Naive thymus-derived CD4-positive, alpha-beta T cell (primary cell): ENCODE data around the gene KDM8. TPM values are rescaled to one million over a fixed set of nuclear protein-coding genes. Genes with fewer than 3 reads are reported as not detected.

Experiments used
- ATAC-seq: fragments of 150-1000 bp; cut with Tn5 transposase; 2 replicates; pipeline ENCODE4 v1.10.0; 2021; ENCODE audit warnings: mild to moderate bottlenecking, moderate library complexity
- CTCF ChIA-PET: fragments of 350-600 bp; sonication (Branson Sonifier 250); formaldehyde crosslinking; loops from one replicate; lab custom pipeline; 2021; ENCODE audit warnings: antibody characterized with exemption; lab: Charles Lee
- POLR2A ChIA-PET: fragments of 350-600 bp; sonication (Branson Sonifier 250); formaldehyde crosslinking; loops from one replicate; lab custom pipeline; 2021; ENCODE audit warnings: antibody characterized with exemption, inconsistent platforms; lab: Charles Lee
- DNase-seq, 9 donors: peaks; one replicate each; pipeline versions ENCODE4 v3.0.0 to v3.0.0-alpha.2; 2020 to 2022; ENCODE audit warnings: mixed read lengths in 1 of 9
- H3K27ac ChIP-seq: one replicate; pipeline ENCODE4 v1.7.0; 2013; ENCODE audit warnings: mild to moderate bottlenecking, low read depth, low read length, moderate library complexity
- H3K27me3 ChIP-seq, 2 donors: one replicate each; pipeline ENCODE4 v1.7.0; 2013; ENCODE audit warnings: low read length in 2 of 2, mild to moderate bottlenecking in 2 of 2, moderate library complexity in 2 of 2; ENCODE audit not compliant: control insufficient read depth in 2 of 2, insufficient read depth in 2 of 2
- H3K36me3 ChIP-seq, 3 experiments: 1 replicate in 2 of 3; 2 replicates in 1 of 3; pipeline ENCODE4 v1.7.0; 2013; ENCODE audit warnings: low read length in 3 of 3, mild to moderate bottlenecking in 3 of 3, moderate library complexity in 1 of 3; ENCODE audit not compliant: insufficient read depth in 3 of 3, control insufficient read depth in 2 of 3
- H3K4me1 ChIP-seq, 2 donors: one replicate each; pipeline ENCODE4 v1.7.0; 2013; ENCODE audit warnings: low read length in 2 of 2, mild to moderate bottlenecking in 2 of 2, moderate library complexity in 1 of 2; ENCODE audit not compliant: control insufficient read depth in 2 of 2, insufficient read depth in 2 of 2
- H3K4me3 ChIP-seq: 2 replicates; pipeline ENCODE4 v1.7.0; 2013; ENCODE audit warnings: mild to moderate bottlenecking, low read length
- H3K9me3 ChIP-seq, 3 experiments: 1 replicate in 2 of 3; 2 replicates in 1 of 3; pipeline ENCODE4 v1.7.0; 2013; ENCODE audit warnings: low read length in 3 of 3; ENCODE audit not compliant: control insufficient read depth in 2 of 3
- H3K27ac Mint-ChIP-seq, 9 donors: one replicate each; pipeline ENCODE4 v1.8.0; 2020 to 2022; ENCODE audit warnings: mixed read lengths in 9 of 9, mild to moderate bottlenecking in 8 of 9, moderate library complexity in 5 of 9, inconsistent platforms in 2 of 9
- H3K27me3 Mint-ChIP-seq, 5 donors: one replicate each; pipeline ENCODE4 v1.8.0; 2021 to 2022; ENCODE audit warnings: mixed read lengths in 5 of 5, mild to moderate bottlenecking in 1 of 5
- H3K36me3 Mint-ChIP-seq, 5 donors: one replicate each; pipeline ENCODE4 v1.8.0; 2020 to 2022; ENCODE audit warnings: mixed read lengths in 5 of 5, mild to moderate bottlenecking in 3 of 5, inconsistent platforms in 1 of 5
- H3K4me1 Mint-ChIP-seq, 7 donors: one replicate each; pipeline ENCODE4 v1.8.0; 2020 to 2022; ENCODE audit warnings: mixed read lengths in 7 of 7, mild to moderate bottlenecking in 3 of 7, inconsistent platforms in 1 of 7
- H3K4me3 Mint-ChIP-seq, 10 donors: one replicate each; pipeline ENCODE4 v1.8.0; 2020 to 2022; ENCODE audit warnings: mild to moderate bottlenecking in 10 of 10, mixed read lengths in 10 of 10, moderate library complexity in 6 of 10, inconsistent platforms in 2 of 10
- H3K9me3 Mint-ChIP-seq, 11 donors: one replicate each; pipeline ENCODE4 v1.8.0; 2020 to 2022; ENCODE audit warnings: mixed read lengths in 11 of 11, mild to moderate bottlenecking in 4 of 11, inconsistent platforms in 1 of 11, moderate library complexity in 1 of 11
- intact Hi-C, 2 donors: fragments of 100-400 bp; cut with micrococcal nuclease; formaldehyde crosslinking; loops; one replicate each; pipeline ENCODE4 v1.15.1; 2023
- polyA plus RNA-seq, 2 donors: library from polyadenylated mRNA; unstranded; fragments of 300-500 nt; fragmentation: Illumina TruSeq; gene quantifications; one replicate each; pipeline ENCODE4 v1.2.3, GENCODE V29; 2021
- total RNA-seq, 6 experiments: library from RNA in 5 of 6; stranded (reverse) in 5 of 6; gene quantifications; 1 replicate in 5 of 6; 2 replicates in 1 of 6; pipeline ENCODE4 v1.2.3 and lab custom pipeline; 2021 to 2026

The KDM8 gene
- total and polyA plus RNA-seq, 7 experiments from 2014 or later, result 10.0 to 34.4 (median 18.5) TPM

- ATAC-seq (peak; percentile 52), DNase-seq (peak in 8 of 9 donors; percentile 53 to 89 (median 65))
- H3K4me1 Mint-ChIP-seq, result peaks cover 61 to 91% (median 85%) of the 10 kb centered on the region in 7 donors
- no peaks in the 10 kb centered on the region for H3K36me3 ChIP-seq
- CTCF ChIA-PET, result interaction anchor here (0.8 to 9.5 kb wide), 7 partner anchors 30 to 137 kb away, joined by 3 to 107 read pairs (median 6); no protein-coding TSS in a partner anchor
- H3K36me3 Mint-ChIP-seq, result peaks cover 0 to 22% (median 0%) of the 10 kb centered on the region in 5 donors
- peak overlapping the region; percentile 97 for H3K27ac ChIP-seq
- peak overlapping the region; percentile 94 to 100 (median 99) for H3K27ac Mint-ChIP-seq
- no peaks in the 10 kb centered on the region for H3K9me3 ChIP-seq
- no peaks in the 10 kb centered on the region for H3K27me3 Mint-ChIP-seq
- intact Hi-C loops, result loop anchor here (1.0 to 5.0 kb wide), 3 partner anchors 9 to 1610 kb away; partner anchors contain the start of gene TUFM (in 1 of the 2)
- H3K27me3 ChIP-seq, result no peaks in the 10 kb centered on the region
- H3K4me3 ChIP-seq, result no peak overlapping the region
- peaks cover 0 to 1% (median 0%) of the 10 kb centered on the region in 11 donors for H3K9me3 Mint-ChIP-seq
- POLR2A ChIA-PET, result interaction anchor here (0.7 to 16.3 kb wide), 20 partner anchors 10 to 227 kb away, joined by 3 to 196 read pairs (median 4); partner anchors contain the start of genes KDM8 and NSMCE1
- peak overlapping the region; percentile 54 to 91 (median 80) for H3K4me3 Mint-ChIP-seq
- H3K4me1 ChIP-seq, result peaks cover 62 to 63% of the 10 kb centered on the region in 2 donors
Observed at GRCh38 chr16:27237219-27238015, 34.1 kb downstream of the KDM8 start.

GRCh38 chr16:27238016-27238587, 34.8 kb downstream of the KDM8 start:
- peaks cover 61 to 91% (median 85%) of the 10 kb centered on the region in 7 donors for H3K4me1 Mint-ChIP-seq
- peaks cover 0 to 18% (median 0%) of the 10 kb centered on the region in 5 donors for H3K36me3 Mint-ChIP-seq
- no peaks in the 10 kb centered on the region for H3K27me3 Mint-ChIP-seq
- intact Hi-C loops, result loop anchor here in 1 of 2 donors (5.0 kb wide), 1 partner anchor 1609 kb away; the partner anchor contains the start of gene TUFM
- H3K4me3 Mint-ChIP-seq, result peak overlapping the region; percentile 54 to 91 (median 80)
- Histone ChIP-seq H3K4me3 (no peak overlapping the region), H3K36me3 (no peaks in the 10 kb centered on the region), H3K27ac (peak overlapping the region; percentile 97), H3K27me3 (no peaks in the 10 kb centered on the region), H3K4me1 (peaks cover 56 to 63% of the 10 kb centered on the region in 2 donors), H3K9me3 (no peaks in the 10 kb centered on the region)
- peaks cover 0 to 1% (median 0%) of the 10 kb centered on the region in 11 donors for H3K9me3 Mint-ChIP-seq
- ChIA-PET POLR2A (interaction anchor here (0.7 to 16.3 kb wide), 13 partner anchors 15 to 226 kb away, joined by 3 to 196 read pairs (median 5); partner anchors contain the start of genes KDM8 and NSMCE1), CTCF (interaction anchor here (7.3 to 9.5 kb wide), 2 partner anchors 81 to 129 kb away, joined by 59 to 107 read pairs; no protein-coding TSS in a partner anchor)
- peak overlapping the region; percentile 94 to 100 (median 99) for H3K27ac Mint-ChIP-seq
- ATAC-seq, result no peak
- DNase-seq, result peak in 2 of 9 donors; percentile 30 to 50

GRCh38 chr16:27238591-27238990, 35.3 kb downstream of the KDM8 start:
- CTCF ChIA-PET, result interaction anchor here (7.3 to 9.5 kb wide), 2 partner anchors 80 to 128 kb away, joined by 59 to 107 read pairs; no protein-coding TSS in a partner anchor
- peaks cover 0 to 20% (median 0%) of the 10 kb centered on the region in 5 donors for H3K36me3 Mint-ChIP-seq
- DNase-seq, result no peak

GRCh38 chr16:27239026-27239425, 35.7 kb downstream of the KDM8 start:
- Mint-ChIP-seq H3K27me3 (no peaks in the 10 kb centered on the region), H3K9me3 (peaks cover 0 to 1% (median 0%) of the 10 kb centered on the region in 11 donors), H3K4me1 (peaks cover 67 to 91% (median 85%) of the 10 kb centered on the region in 7 donors), H3K27ac (peak overlapping the region; percentile 94 to 100 (median 99)), H3K4me3 (peak overlapping the region in 5 of 10 donors; percentile 7 to 69 (median 37)), H3K36me3 (peaks cover 0 to 20% (median 0%) of the 10 kb centered on the region in 5 donors)
- H3K27me3 ChIP-seq, result no peaks in the 10 kb centered on the region
- peak overlapping the region; percentile 97 for H3K27ac ChIP-seq
- no peak for ATAC-seq
- ChIA-PET CTCF (interaction anchor here (1.0 to 7.3 kb wide), 3 partner anchors 8 to 128 kb away, joined by 3 to 59 read pairs (median 3); no protein-coding TSS in a partner anchor), POLR2A (interaction anchor here (0.8 to 16.3 kb wide), 7 partner anchors 14 to 132 kb away, joined by 4 to 196 read pairs (median 6); partner anchors contain the start of gene NSMCE1)
- H3K4me1 ChIP-seq, result peaks cover 46 to 59% of the 10 kb centered on the region in 2 donors
- no peaks in the 10 kb centered on the region for H3K36me3 ChIP-seq
- H3K9me3 ChIP-seq, result no peaks in the 10 kb centered on the region
- H3K4me3 ChIP-seq, result no peak overlapping the region
- DNase-seq, result no peak
- intact Hi-C loops, result loop anchor here in 1 of 2 donors (5.0 kb wide), 1 partner anchor 1608 kb away; the partner anchor contains the start of gene TUFM

More at GRCh38 chr16:27238591-27238990, 35.3 kb downstream of the KDM8 start:
- POLR2A ChIA-PET, result interaction anchor here (1.0 to 16.3 kb wide), 6 partner anchors 15 to 132 kb away, joined by 4 to 196 read pairs (median 8); partner anchors contain the start of gene NSMCE1
- Mint-ChIP-seq H3K4me3 (peak overlapping the region; percentile 20 to 91 (median 79)), H3K27ac (peak overlapping the region; percentile 94 to 100 (median 99)), H3K9me3 (peaks cover 0 to 1% (median 0%) of the 10 kb centered on the region in 11 donors), H3K27me3 (no peaks in the 10 kb centered on the region), H3K4me1 (peaks cover 63 to 91% (median 85%) of the 10 kb centered on the region in 7 donors)
- Histone ChIP-seq H3K27me3 (no peaks in the 10 kb centered on the region), H3K27ac (peak overlapping the region; percentile 97), H3K4me3 (no peak overlapping the region), H3K36me3 (no peaks in the 10 kb centered on the region), H3K4me1 (peaks cover 51 to 61% of the 10 kb centered on the region in 2 donors), H3K9me3 (no peaks in the 10 kb centered on the region)
- ATAC-seq, result no peak
- intact Hi-C loops, result loop anchor here in 1 of 2 donors (5.0 kb wide), 1 partner anchor 1609 kb away; the partner anchor contains the start of gene TUFM

GRCh38 chr16:27239906-27240655, 36.8 kb downstream of the KDM8 start:
- peaks cover 0 to 1% (median 0%) of the 10 kb centered on the region in 11 donors for H3K9me3 Mint-ChIP-seq
- POLR2A ChIA-PET, result interaction anchor here (0.5 to 16.3 kb wide), 10 partner anchors 13 to 131 kb away, joined by 3 to 196 read pairs (median 6); partner anchors contain the start of gene KDM8
- no peak for ATAC-seq
- intact Hi-C loops, result loop anchor here in 1 of 2 donors (5.0 kb wide), 1 partner anchor 1607 kb away; the partner anchor contains the start of gene TUFM
- Histone ChIP-seq H3K27ac (peak overlapping the region; percentile 97), H3K27me3 (no peaks in the 10 kb centered on the region), H3K4me3 (no peak overlapping the region), H3K4me1 (peaks cover 36 to 53% of the 10 kb centered on the region in 2 donors), H3K36me3 (no peaks in the 10 kb centered on the region), H3K9me3 (no peaks in the 10 kb centered on the region)
- H3K27ac Mint-ChIP-seq, result peak overlapping the region; percentile 94 to 100 (median 99)
- DNase-seq, result no peak
- peak overlapping the region in 2 of 10 donors; percentile 11 to 13 for H3K4me3 Mint-ChIP-seq
- no peaks in the 10 kb centered on the region for H3K27me3 Mint-ChIP-seq
- peaks cover 0 to 24% (median under 1%) of the 10 kb centered on the region in 5 donors for H3K36me3 Mint-ChIP-seq
- CTCF ChIA-PET, result interaction anchor here (0.7 to 7.3 kb wide), 5 partner anchors 9 to 127 kb away, joined by 3 to 59 read pairs (median 3); no protein-coding TSS in a partner anchor
- H3K4me1 Mint-ChIP-seq, result peaks cover 70 to 91% (median 82%) of the 10 kb centered on the region in 7 donors
